Smooth muscle cell (in vitro differentiated cells): ENCODE results near the gene C9orf57. TPM values are rescaled to one million over a fixed set of nuclear protein-coding genes. Genes with fewer than 3 reads are reported as not detected.

Experiments used
- DNase-seq: peaks from one replicate; lab custom pipeline; 2025; ENCODE audit not compliant: unreplicated experiment; lab: John Stamatoyannopoulos, UW
- H2AFZ ChIP-seq: fragments of 200-600 bp; sonication (generic); 2 replicates; pipeline ENCODE4 v1.6.0; 2016; ENCODE audit warnings: antibody characterized with exemption, low read depth, mild to moderate bottlenecking
- H3F3A ChIP-seq: fragments of 200-600 bp; sonication (generic); 2 replicates; pipeline ENCODE4 v1.6.0; 2017; ENCODE audit warnings: antibody characterized with exemption, low read depth
- H3K27ac ChIP-seq: fragments of 200-600 bp; sonication (generic); 2 replicates; pipeline ENCODE4 v1.5.1; 2016; ENCODE audit warnings: low read depth, mild to moderate bottlenecking
- H3K27me3 ChIP-seq: fragments of 200-600 bp; sonication (generic); 2 replicates; pipeline ENCODE4 v1.6.1; 2016; ENCODE audit warnings: low read depth, mild to moderate bottlenecking
- H3K36me3 ChIP-seq: fragments of 200-600 bp; sonication (generic); 2 replicates; pipeline ENCODE4 v1.5.1; 2016; ENCODE audit warnings: low read depth
- H3K4me1 ChIP-seq: fragments of 200-600 bp; sonication (generic); 2 replicates; pipeline ENCODE4 v1.5.1; 2016; ENCODE audit warnings: low read depth
- H3K4me2 ChIP-seq: fragments of 200-600 bp; sonication (generic); 2 replicates; pipeline ENCODE4 v1.6.0; 2016; ENCODE audit warnings: mild to moderate bottlenecking
- H3K4me3 ChIP-seq: fragments of 200-600 bp; sonication (generic); 2 replicates; pipeline ENCODE4 v1.5.1; 2016; ENCODE audit warnings: mild to moderate bottlenecking
- H3K79me2 ChIP-seq: fragments of 200-600 bp; sonication (generic); 2 replicates; pipeline ENCODE4 v1.6.0; 2016; ENCODE audit warnings: low read depth, mild to moderate bottlenecking
- H3K9ac ChIP-seq: fragments of 200-600 bp; sonication (generic); 2 replicates; pipeline ENCODE4 v1.6.0; 2016; ENCODE audit warnings: low read depth
- H3K9me3 ChIP-seq: fragments of 200-600 bp; sonication (generic); replicated peaks from 2 replicates; pipeline ENCODE4 v1.5.1; 2016; ENCODE audit warnings: low read depth
- H4K20me1 ChIP-seq: fragments of 200-600 bp; sonication (generic); 2 replicates; pipeline ENCODE4 v1.6.0; 2016; ENCODE audit warnings: low read depth
- WGBS: methylation state at CpG from one replicate; pipeline ENCODE4 v1.1.7; 2016; ENCODE audit warnings: low lambda C conversion rate; 5-methylcytosine and 5-hydroxymethylcytosine counted together
- polyA plus RNA-seq: library from polyadenylated mRNA; unstranded; fragments of >200 nt; fragmentation: Nextera tagmentation; extraction: Ambion mirVana; gene quantifications from 2 replicates; pipeline ENCODE4 v1.2.1, GENCODE V29; 2016
- total RNA-seq: library from RNA; depleted of rRNA; stranded (reverse); fragments of >200 nt; gene quantifications from 2 replicates; pipeline ENCODE4 v1.2.3, GENCODE V29; 2014
- TF ChIP-seq, protein P1 (sequence below): fragments of 200-600 bp; sonication (generic); IDR thresholded peaks from 2 replicates; pipeline ENCODE4 v1.5.1; 2017; ENCODE audit warnings: borderline replicate concordance, mild to moderate bottlenecking, antibody characterized with exemption; ENCODE audit not compliant: insufficient read depth, poor library complexity, severe bottlenecking

C9orf57 gene
- total and polyA plus RNA-seq, 2 experiments from 2014 or later, result not detected

DNA sequence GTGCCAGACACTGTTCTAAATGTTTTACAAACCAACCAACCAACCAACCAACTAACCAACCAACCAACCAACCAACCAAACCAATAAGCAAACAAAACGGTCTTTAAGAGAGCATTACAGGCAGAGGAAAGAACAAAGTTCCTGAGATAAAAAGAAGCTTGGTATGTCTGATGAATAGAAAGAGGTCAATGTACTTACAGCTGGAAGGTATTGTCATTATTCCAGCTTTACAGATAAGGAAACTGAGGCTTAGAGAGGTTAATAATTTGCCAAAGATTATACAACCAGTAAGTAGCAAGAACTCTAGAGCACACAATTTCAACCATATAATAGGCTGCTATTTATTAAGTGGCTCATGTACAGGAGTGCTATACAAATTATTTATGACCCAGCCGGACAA is 29.6 kb downstream of the C9orf57 start:
- H4K20me1 ChIP-seq, result no peaks in the 10 kb centered on the region
- TF ChIP-seq, protein P1, sequence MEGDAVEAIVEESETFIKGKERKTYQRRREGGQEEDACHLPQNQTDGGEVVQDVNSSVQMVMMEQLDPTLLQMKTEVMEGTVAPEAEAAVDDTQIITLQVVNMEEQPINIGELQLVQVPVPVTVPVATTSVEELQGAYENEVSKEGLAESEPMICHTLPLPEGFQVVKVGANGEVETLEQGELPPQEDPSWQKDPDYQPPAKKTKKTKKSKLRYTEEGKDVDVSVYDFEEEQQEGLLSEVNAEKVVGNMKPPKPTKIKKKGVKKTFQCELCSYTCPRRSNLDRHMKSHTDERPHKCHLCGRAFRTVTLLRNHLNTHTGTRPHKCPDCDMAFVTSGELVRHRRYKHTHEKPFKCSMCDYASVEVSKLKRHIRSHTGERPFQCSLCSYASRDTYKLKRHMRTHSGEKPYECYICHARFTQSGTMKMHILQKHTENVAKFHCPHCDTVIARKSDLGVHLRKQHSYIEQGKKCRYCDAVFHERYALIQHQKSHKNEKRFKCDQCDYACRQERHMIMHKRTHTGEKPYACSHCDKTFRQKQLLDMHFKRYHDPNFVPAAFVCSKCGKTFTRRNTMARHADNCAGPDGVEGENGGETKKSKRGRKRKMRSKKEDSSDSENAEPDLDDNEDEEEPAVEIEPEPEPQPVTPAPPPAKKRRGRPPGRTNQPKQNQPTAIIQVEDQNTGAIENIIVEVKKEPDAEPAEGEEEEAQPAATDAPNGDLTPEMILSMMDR, result no peak
- H3K27ac ChIP-seq, result no peak overlapping the region
- H2AFZ ChIP-seq, result no peak overlapping the region
- H3K27me3 ChIP-seq, result no peaks in the 10 kb centered on the region
- H3K4me3 ChIP-seq, result no peak overlapping the region
- H3F3A ChIP-seq, result no peaks in the 10 kb centered on the region
- no peaks in the 10 kb centered on the region for H3K36me3 ChIP-seq
- H3K9me3 ChIP-seq, result no peaks in the 10 kb centered on the region
- WGBS, result 91% methylated on average over 2 of the region's 2 CpGs
- no peaks in the 10 kb centered on the region for H3K4me1 ChIP-seq
- H3K4me2 ChIP-seq, result no peak overlapping the region
- no peak overlapping the region for H3K9ac ChIP-seq
- no peaks in the 10 kb centered on the region for H3K79me2 ChIP-seq
- DNase-seq, result no peak

DNA sequence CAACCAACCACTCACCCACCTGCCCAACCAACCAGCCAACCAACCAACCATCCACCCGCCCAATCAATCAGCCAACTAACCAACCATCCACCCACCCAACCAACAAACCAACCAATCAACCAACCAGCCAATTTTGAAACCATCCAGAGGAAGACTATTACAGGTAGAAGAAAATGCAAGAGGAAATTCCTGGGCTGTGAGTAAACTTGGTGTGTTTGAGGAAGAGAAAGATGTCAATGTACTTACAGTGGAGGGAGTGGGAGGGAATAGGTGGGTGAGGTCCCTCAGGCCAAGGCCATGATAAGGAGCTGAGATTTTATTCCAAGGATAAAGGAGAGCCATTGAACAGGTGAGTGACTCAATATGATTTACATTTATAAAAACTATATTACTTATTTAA is 30.4 kb downstream of the C9orf57 start:
- TF ChIP-seq, protein P1, result no peak
- Histone ChIP-seq H4K20me1 (no peaks in the 10 kb centered on the region), H3K9me3 (no peaks in the 10 kb centered on the region), H3K9ac (no peak overlapping the region), H3K27ac (no peak overlapping the region), H3K79me2 (no peaks in the 10 kb centered on the region), H2AFZ (no peak overlapping the region), H3K27me3 (no peaks in the 10 kb centered on the region), H3K4me1 (no peaks in the 10 kb centered on the region), H3F3A (no peaks in the 10 kb centered on the region), H3K36me3 (no peaks in the 10 kb centered on the region), H3K4me3 (no peak overlapping the region), H3K4me2 (no peak overlapping the region)
- 80% methylated on average over 1 of the region's 1 CpG for WGBS
- no peak for DNase-seq

DNA sequence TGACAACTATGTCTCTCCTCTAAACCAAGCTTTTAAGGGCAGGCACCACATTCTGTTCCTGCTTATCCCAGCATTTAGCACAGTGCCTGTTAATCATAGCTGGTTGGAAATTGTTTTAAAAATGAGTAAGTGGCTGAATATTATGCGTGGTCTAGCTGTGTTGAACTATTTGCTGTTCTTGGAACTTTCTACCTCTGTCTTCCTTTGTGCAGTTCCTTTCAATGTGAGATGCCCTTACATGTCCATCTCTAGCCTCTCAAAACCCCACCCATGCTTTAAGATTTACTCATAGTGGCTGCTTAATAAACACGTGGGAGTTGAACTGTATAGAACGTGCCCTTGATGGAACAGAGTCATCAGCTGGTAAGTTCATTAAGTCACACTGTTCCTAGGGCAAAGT is 34.5 kb downstream of the C9orf57 start:
- Histone ChIP-seq H3K4me3 (no peak overlapping the region), H3K27ac (peak overlapping the region; percentile 66), H3F3A (no peaks in the 10 kb centered on the region), H2AFZ (no peak overlapping the region), H3K9ac (no peak overlapping the region), H4K20me1 (no peaks in the 10 kb centered on the region), H3K4me2 (peak overlapping the region; percentile 10), H3K4me1 (peaks cover 3% of the 10 kb centered on the region), H3K9me3 (no peaks in the 10 kb centered on the region), H3K27me3 (no peaks in the 10 kb centered on the region), H3K36me3 (no peaks in the 10 kb centered on the region), H3K79me2 (no peaks in the 10 kb centered on the region)
- TF ChIP-seq, protein P1, result no peak
- DNase-seq, result no peak
- WGBS, result 40% methylated on average over 3 of the region's 3 CpGs

DNA sequence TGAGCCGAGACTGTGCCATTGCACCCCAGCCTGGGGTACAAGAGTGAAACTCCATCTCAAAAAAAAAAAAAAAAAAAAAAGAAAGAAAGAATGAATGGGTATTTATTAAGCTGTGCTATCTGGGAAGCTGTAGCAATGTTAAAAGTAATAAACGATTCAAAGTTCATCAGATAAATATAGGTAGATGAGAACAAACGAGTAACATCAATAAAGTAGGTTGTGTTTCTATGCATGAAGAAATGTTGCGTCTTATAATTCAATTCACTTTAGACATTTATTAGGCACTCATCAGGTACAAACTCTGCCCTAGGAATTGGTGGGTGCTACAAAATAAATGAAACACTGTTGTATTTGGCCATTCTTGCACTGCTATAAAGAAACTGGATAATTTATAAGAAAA is 36.8 kb downstream of the C9orf57 start:
- TF ChIP-seq, protein P1, result no peak

More for the DNA sequence above, 36.8 kb downstream of the C9orf57 start:
- no peak overlapping the region for H3K9ac ChIP-seq
- H4K20me1 ChIP-seq, result no peaks in the 10 kb centered on the region
- no peaks in the 10 kb centered on the region for H3K27me3 ChIP-seq
- H3K79me2 ChIP-seq, result no peaks in the 10 kb centered on the region
- no peaks in the 10 kb centered on the region for H3F3A ChIP-seq
- WGBS, result 94% methylated on average over 4 of the region's 4 CpGs
- H3K4me2 ChIP-seq, result no peak overlapping the region
- no peak overlapping the region for H2AFZ ChIP-seq
- DNase-seq, result no peak
- H3K27ac ChIP-seq, result peak overlapping the region; percentile 77
- H3K4me1 ChIP-seq, result peaks cover 3% of the 10 kb centered on the region
- no peak overlapping the region for H3K4me3 ChIP-seq
- no peaks in the 10 kb centered on the region for H3K9me3 ChIP-seq
- H3K36me3 ChIP-seq, result no peaks in the 10 kb centered on the region
